Loucy (cell line): Measurements from ENCODE around the gene SIRPB2.

Experiments used
- CTCF ChIP-seq: fragments of 200-600 bp; sonication (generic); conservative IDR thresholded peaks from 2 replicates; pipeline ENCODE4 v1.5.1; 2014; ENCODE audit warnings: mild to moderate bottlenecking, antibody characterized with exemption, low read length
- EZH2phosphoT487 ChIP-seq: fragments of 200-600 bp; IDR thresholded peaks from 2 replicates; pipeline ENCODE4 v1.6.1; 2018; ENCODE audit warnings: antibody characterized with exemption, mild to moderate bottlenecking, moderate library complexity, borderline replicate concordance

- TF ChIP-seq CTCF (no peak), EZH2phosphoT487 (no peak)
Measured at GRCh38 chr20:1474325-1474724, 16.9 kb downstream of the SIRPB2 start.
